Amniotic stem cell (primary cell): ENCODE data around the gene C12orf50.
"Not testable (repeated sequence)": the region's sequence is repeated elsewhere in the genome, so short reads cannot be mapped to it uniquely, and the experiment has no call there.

Experiments
- DNase-seq: peaks from one replicate; lab custom pipeline; 2025; lab: John Stamatoyannopoulos, UW

Gene C12orf50

GRCh38 chr12:87988534-87988933 is 40.7 kb downstream of the C12orf50 start:
- DNase-seq: no peak

GRCh38 chr12:87985069-87985675 is 44.0 kb downstream of the C12orf50 start:
- DNase-seq: no peak

DNA sequence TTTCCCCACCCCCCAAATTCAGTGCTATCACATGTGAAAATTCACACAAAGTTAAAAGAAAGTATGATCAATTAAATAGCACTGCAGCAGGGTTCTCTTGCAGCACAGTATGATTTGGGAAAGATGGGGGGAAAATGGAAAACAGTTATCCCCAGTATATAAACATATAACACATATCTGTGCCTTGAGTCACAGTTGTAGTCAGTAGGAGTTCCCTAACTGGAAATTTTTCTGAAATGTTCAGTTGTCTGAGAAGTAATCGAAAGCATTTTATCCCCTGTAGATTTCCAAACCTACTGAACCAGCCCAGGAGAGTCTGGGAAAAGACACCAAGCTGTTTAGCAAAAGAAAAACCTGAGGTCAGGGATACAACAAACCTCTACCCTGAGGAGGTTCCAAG is 47.0 kb downstream of the C12orf50 start:
- DNase-seq: no peak

GRCh38 chr12:87981495-87981894 is 47.7 kb downstream of the C12orf50 start:
- DNase-seq: no peak

DNA sequence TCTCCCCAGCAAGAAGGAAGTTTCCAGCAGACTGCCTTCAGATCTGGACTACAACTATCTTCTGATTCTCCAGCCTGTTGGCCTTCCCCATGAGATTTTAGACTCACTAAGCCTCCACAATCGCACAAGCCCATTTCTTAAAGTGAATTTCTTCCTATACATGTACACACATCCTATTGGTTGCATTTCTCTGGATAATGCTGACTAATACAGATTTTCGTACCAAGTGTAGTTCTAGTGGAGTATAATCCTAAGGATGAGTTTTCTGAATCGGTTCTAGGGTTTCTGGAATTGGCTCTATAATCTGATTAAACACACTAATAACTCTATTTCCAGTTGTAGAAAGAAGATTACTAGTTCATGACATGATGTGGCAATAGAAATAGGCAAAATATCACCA is 53.3 kb downstream of the C12orf50 start:
- no peak for DNase-seq

- DNase-seq: no peak
These were observed 61.3 kb downstream of the C12orf50 start for GRCh38 chr12:87967871-87968270.

DNA sequence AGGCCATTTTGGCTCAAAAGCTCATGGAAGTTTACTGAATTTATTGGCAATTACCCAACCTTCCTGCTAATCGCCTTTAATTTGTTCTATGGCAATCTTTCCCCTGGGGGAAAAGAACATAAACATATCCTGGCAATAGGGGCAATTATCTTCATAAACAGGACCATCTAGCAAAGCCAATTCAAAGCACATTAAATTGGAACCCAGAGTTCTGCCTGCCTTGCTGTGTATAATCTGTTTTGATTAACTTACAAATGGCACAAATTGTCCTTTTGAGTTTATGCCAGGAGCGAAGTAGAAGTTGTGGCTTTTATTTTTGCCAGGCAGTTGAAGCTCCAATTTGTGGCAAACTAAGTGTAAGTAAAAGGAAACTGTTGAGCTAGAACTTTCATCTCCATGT is 68.6 kb downstream of the C12orf50 start:
- no peak for DNase-seq

DNA sequence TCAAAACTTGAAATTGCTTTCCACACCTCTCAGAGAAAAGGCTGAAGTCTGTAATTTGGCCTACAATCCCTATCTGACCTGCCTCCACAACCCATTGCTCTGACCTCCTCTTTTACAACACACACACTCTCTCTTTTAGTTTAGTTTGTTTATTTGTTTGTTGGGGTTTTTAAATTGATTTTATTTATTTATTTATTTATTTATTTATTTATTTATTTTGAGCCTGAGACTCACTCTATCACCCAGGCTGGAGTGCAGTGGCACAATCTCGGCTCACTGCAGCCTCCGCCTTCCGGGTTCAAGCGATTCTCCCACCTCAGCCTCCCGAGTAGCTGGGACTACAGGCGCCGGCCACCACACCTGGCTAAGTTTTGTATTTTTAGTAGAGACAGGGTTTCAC is 75.2 kb downstream of the C12orf50 start:
- DNase-seq: not testable (repeated sequence)

DNA sequence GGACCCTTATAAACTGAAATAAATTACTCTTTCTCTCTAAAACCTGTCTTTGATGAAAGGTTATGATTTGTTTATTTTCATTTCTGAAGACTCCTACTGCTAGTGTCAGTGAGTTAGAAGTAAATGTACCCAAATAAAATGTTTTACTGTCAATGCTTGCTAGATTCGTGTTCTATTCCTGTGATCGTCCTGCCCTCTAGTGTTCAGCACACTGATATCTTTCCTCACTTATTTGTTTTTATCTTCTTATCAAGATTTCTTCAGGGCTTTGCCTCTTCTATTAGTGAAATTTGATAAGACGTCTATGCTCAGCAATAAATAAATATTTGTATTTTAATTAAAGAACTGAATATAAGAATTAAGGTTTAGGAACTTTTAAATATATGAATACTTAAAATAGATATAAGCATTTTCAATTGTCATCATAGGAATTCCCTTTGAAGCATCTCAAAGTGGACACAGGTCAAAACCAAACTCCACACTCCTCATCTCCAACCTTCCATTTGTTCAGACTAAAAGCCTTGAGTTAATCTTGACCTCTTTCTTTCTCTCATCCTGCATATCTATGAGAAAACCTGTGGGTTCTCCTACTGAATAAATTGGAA is 75.8 kb downstream of the C12orf50 start:
- peak; percentile 30 for DNase-seq

- no peak for DNase-seq
These were observed 76.4 kb downstream of the C12orf50 start for GRCh38 chr12:87952850-87953249.

GRCh38 chr12:87952223-87952622 is 77.0 kb downstream of the C12orf50 start:
- no peak for DNase-seq

GRCh38 chr12:87943762-87944161 is 85.4 kb downstream of the C12orf50 start:
- DNase-seq: no peak

GRCh38 chr12:87943023-87943422 is 86.2 kb downstream of the C12orf50 start:
- DNase-seq: no peak

- no peak for DNase-seq
These were observed 90.0 kb downstream of the C12orf50 start for GRCh38 chr12:87939182-87939581.

DNA sequence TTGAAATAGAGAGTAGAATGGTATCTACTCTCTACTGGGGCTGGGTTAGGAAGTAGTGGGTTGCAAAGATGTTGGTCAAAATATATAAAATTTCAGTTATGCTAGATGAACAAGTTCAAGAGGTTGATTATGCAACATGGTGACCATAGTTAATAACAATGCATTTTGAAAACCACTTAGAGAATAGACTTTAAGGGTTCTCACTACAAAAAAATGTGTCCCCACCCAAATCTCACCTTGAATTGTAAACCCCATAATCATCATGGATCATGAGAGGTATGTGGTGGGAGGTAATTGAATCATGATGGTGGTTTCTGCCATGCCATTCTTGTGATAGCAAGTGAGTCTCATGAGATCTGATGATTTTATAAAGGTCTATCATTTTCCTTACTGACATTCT is 94.0 kb downstream of the C12orf50 start:
- no peak for DNase-seq

DNA sequence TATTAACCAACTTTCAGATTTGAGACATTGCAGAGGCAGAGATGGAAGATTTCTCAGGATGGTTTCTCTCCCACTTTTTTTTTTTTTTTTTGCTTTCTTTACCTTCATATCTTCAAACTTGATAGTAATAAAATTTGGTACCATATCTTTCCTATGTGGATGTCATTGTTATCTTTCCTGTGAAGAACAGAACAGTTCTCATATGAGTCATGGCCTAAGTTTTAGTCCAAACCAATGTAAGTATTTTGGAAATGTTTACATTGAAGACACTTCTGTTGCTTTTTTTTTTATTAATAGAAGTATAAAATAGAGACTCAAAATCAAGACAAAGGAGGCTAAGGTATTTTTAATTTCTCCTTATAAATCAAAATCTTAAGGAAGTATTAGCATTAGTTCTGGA is 95.2 kb downstream of the C12orf50 start:
- DNase-seq: no peak

DNA sequence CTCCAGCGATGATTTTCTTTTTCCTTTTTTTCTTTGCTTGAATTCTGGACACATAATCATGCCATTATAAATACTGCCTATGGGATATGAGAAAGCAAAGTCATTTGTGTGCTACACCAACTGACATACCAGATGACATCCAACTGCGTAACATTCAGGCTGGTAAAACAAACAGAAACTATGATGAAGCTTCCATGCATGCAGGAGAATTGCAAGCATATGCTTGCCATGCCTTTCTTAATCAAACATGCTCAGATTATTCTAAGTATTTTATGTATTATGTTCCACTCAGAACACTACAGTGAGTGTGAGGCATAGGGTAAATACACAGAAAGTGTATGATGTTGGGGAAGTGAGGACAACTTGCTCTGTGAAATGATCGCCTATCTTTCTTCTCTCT is 97.4 kb downstream of the C12orf50 start:
- peak; percentile 17 for DNase-seq

DNA sequence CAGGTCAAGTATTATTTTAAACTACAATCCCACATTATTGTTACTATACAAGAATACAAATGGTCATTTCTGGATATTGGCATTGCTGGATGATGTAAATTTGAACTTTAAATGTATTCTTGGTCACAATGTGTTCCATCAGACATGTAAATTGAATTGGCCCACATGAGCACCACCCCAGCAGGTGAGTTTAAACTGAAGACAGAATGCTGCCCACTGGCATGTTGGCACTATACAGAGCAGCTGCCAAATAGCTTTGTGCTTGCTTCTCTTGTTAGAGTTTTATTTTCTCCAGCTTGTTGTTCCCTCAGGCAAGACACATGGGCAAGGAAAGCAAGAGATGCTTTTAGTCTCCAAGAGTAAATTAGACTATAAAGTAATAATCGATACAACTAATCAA is 98.6 kb downstream of the C12orf50 start:
- no peak for DNase-seq
